GM19023 (cell line): ENCODE results near the gene FOXP1.
"Not testable (repeated sequence)": the region's sequence is repeated elsewhere in the genome, so short reads cannot be mapped to it uniquely, and the experiment has no call there.

Experiments used
- ATAC-seq: cut with Tn5 transposase; IDR thresholded peaks from one replicate; pipeline ENCODE4 v1.9.1; 2021; ENCODE audit warnings: mild to moderate bottlenecking, moderate library complexity; ENCODE audit not compliant: unreplicated experiment

Gene FOXP1

DNA sequence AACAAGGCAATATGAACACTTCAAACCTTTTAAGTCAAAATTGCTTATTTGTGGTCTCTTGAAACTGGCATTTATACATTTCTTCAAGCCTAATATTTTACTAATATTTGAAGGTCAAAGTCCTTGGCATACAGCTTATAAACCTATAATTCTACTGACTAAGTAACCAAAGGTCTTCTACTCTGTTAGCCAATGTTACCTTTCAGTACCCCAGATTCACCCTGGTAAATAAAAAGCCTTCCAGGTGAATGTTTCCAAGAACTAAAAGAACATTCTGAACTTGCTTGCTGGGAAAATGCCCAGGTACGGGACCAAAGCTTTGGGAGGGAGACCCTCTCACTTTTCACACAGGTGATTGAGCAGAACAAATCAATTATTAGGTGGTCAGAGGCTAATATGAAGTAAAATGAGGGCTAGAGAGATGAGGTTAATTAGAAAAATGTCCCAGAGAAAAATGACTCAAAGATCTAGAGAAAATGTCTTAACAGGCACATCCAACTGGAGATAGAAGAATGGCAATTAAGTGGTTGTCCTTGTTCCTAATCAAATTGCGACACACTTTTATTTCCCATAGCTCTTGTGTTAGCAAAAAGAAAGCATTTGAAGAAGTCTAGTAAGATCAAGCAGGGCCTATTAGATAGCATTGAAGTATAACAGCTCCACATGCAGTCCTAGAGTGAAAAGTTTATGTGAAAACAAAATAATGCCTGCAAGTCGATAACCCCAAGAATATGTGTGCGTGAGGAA, 232.0 kb downstream of the FOXP1 start:
- no peak for ATAC-seq

DNA sequence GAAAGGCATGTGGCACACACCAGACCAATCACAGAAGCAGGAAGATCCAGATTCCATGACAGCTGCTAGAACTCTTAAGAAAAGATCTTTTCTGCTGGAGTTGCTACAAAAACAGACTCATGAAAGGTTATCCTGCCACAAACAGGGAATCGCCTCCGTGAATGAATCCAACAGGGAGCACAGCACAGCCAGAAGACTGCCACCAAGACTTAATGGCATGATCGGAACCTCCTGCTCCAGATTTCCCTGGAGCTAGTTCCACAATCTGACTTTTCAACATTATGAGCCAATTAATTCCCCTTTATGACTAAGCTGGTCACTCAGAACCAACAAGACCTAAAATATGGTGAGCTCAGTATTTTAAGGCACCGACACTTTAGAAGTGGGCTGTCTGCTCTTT, 232.5 kb downstream of the FOXP1 start:
- no peak for ATAC-seq

DNA sequence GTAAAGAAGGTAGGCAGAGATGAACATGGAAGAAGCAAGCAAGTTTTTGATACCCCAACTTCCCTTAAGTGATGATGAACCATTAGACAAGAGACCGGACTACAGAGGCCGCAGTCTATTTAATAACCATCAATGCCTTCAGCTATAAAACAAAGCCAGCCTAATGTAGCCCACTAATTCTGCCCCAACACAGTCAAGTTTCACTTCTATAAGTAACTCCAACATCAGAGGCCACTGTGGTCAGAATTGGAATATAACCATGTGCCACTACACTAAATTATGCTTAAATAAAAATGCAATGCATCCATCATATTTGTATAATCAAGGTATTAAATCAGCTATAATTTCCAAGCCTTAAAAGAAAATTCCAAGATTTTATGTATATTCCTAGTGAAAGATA, 234.7 kb downstream of the FOXP1 start:
- no peak for ATAC-seq

DNA sequence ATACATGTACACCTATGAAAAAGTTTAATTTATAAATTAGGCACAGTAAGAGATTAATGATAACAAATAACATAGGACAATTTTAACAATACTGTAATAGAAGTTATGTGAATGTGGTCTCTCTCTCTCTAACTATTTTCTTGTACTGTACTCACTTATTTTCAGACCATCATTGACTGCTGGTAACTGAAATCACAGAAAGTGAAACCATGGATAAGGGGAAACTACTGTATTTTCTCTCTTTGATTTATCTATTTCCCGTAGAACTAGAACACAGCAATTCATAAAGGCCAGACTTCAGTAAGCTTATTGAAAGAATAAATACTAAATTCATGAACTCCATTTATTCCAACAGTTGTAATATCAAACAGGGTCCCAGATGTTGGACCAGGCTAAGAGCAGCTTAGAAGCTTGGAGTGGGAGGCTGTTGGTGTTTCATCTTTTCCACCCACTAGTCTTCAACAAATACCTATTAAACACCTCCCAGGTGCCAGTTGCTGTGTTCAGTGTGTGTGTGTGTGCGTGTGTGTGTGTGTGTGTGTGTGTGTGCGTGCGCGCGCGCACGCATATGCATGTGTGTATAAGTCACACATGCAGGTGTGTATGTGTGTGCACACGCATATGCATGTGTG, 235.4 kb downstream of the FOXP1 start:
- no peak for ATAC-seq

DNA sequence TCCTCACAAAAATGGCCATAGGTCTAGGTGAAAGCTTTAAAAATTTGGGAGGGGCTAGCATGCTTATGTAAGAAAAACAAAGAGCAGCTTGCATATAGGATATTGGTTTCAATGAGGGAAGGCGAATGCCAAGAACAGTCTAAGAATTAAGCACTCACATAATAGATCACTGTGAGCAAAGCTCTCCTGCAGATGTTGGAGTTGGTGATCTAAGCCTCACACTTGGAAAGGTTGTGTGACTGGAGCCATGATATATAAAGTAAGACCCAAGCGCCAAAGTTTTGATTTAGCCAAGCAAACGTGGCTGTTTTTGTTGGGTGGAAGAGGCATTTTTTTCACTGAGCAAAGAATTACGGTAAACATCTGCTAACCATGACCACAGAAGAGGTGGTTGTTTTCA, 237.5 kb downstream of the FOXP1 start:
- no peak for ATAC-seq

DNA sequence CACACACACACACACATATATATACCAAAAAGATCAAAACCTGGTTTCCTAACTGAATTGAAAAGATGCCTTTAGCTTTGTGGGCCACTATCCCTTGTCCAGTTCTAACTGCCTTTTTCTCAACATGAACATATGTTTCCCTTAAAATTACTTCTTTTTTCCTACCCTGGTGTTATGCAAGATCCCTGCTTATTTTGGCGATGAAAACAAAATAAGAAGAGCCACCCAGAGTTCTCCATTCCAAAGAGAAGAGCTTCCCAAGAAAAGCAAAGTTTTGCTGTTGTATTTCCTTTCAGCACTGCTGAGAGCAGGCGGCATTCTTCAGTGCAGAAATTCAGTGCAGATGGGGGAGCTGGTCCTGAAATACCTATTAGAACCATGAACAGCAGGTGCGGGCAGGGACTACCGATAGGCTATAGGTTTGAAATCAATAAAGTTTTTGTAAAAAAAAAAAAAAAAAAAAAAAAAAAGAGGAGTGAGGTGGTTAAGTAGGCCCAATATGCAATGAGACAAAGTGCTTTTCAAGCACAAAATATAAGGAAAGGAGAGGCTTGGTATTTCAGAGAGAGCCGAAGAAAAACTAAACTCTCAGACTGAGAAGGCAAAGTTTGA, 238.0 kb downstream of the FOXP1 start:
- ATAC-seq = no peak

DNA sequence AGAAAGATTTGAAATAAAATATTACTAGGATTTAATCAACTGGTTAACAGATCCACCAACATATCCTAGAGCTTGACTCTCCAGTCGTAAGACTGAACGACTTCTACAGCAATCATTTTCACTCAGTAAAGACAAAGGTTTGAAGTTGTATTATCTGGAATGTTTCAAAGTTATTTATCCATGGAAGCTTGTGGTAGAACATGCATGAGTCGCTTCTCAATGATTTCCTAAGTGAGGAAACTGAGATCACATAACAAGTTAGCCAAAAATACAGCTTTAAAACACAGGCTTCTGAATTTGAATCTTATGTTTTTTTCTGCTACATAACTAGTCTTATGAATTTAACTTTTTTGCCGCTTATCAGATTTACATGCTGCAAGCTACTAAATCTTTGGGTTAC, 241.8 kb downstream of the FOXP1 start:
- ATAC-seq = no peak

DNA sequence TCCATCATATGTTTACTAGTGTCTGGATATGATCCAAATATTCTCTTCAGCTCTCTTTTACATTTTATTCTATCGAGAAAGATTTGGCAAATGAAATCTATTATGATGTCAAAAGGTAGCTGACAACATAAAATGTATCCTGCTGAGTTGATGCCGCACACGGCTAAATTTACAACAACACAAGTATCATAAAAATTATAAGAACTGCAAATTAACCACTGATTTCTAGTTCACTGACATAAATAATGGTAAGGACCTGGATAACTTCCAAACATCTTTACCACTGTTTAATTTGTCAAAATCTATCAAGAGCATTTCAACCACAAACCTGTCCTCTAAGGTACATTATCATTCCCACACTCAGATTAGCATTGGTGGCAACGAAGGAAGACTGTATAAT, 244.5 kb downstream of the FOXP1 start:
- ATAC-seq = no peak

DNA sequence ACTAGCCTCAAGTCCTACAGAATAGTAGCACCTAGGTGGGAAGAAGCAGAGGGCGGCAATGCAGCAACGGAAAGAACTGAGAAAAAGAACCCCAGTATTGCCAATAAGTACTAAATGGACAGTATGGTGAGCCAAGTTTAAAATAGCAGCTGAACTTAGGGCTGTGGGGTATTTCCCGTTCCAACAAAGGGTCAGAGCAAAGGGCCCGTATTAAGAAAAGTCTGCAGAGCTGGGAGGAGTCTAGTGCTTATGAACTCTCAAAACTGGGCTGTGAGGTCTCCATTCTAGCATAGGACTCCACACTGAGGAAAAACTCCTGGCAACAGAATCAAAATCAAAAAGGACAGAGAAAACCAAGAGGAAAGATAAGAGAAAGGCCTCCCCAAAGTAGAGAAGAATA, 250.7 kb downstream of the FOXP1 start:
- ATAC-seq = no peak

DNA sequence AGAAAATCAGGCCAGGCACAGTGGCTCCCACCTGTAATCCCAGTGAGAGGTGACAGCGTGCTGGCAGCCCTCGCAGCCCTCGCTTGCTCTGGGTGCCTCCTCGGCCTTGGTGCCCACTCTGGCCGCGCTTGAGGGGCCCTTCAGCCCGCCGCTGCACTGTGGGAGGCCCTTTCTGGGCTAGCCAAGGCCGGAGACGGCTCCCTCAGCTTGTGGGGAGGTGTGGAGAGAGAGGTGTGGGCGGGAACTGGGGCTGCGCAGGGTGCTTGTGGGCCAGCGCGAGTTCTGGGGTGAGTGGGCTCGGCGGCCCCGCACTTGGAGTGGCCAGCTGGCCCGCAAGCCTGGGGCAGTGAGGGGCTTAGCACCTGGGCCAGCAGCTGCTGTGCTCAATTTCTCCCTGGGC, 252.6 kb downstream of the FOXP1 start:
- ATAC-seq = no peak

DNA sequence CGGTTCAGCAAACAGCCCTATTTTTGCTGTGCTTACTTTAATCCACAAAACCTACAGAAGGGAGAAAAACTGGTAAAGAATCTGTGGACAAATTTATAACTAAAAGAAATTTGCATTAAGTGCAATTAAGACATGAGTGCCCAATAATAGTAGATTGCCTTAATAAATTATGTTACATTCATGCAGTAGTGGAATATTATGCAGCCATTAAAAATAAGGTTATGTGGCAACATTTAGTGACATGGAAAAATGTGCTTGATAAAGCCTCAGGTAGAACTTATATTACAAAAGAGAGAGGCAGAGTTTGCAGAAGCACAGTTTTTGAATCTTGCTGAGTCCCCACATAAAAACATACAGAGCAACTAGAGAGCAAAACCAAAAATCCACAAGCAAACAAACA, 253.0 kb downstream of the FOXP1 start:
- no peak for ATAC-seq

DNA sequence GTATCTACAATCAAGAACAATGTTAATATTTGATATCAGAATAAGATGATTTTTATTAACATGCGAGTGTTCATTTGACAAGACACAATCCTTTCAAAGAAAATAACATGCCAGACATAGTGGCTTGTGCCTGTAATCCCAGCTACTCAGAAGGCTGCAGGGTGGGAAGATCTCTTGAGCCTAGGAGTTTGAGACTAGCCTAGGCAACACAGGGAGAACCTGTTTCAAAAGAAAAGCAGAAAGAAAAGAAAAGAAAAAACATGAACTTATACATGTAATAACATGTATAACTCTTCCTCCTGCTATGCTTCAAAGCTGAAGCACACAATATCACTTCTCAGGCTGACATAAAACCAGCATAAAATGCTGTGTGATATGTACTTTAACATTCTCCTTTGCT, 253.7 kb downstream of the FOXP1 start:
- ATAC-seq = no peak

DNA sequence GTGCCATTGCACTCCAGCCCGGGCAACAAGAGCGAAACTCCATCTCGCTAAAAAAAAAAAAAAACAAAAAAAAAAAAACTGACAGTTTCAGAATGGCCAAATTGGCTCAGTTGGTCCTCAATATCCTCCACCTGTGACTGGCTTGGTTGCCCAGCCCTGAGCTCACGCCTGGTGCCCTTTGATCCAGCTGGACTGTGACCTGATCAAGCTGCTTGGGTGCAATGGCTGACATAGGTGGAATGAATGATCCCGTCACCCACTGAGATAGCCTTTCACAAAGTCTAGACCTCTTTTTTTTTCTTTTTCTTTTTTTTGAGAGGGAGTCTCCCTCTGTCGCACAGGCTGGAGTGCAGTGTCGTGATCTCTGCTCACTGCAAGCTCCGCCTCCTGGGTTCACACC, 254.6 kb downstream of the FOXP1 start:
- no peak for ATAC-seq

DNA sequence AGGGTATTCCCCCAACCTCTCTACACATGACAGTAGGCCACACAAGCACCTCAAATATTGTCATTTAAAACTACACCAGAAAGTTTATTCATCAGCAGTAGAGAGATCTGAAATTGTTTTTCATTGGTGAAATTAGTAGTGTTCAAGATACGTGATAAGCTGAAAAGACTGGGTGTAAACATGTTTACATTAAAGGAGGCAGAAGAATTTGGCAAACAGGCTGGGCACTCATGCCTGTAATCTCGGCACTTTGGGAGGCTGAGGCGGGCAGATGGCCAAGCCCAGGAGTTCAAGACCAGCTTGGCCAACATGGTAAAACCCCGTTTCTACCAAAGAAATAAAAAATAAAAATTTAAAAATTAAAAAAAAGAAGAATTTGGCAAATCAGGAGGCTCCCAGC, 255.6 kb downstream of the FOXP1 start:
- ATAC-seq = no peak

DNA sequence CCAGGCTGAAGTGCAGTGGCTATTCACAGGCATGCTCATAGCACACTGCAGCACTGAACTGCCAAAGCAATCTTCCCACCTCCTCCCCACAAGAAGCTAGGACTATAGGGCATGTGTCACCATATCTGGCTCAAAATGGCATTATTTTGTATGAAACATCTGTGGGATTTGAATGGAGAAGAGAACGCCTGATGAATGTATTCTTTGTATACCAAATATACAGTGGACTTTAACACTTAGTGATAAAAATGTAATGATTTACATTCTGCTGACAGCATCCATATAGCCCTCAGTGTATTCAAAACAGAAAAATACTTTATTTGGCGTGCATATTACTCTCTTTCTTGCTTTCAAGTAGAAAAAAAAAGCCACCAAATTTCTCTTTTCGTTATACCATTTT, 257.8 kb downstream of the FOXP1 start:
- no peak for ATAC-seq

DNA sequence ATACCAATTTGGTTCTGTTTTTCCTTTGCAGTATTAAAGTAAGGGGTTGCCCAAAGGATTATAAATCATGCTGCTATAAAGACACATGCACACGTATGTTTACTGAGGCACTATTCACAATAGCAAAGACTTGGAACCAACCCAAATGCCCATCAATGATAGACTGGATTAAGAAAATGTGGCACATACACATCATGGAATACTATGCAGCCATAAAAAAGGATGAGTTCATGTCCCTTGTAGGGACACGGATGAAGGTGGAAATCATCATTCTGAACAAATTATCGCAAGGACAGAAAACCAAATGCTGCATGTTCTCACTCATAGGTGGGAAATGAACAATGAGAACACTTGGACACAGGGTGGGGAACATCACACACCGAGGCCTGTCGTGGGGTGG, 259.3 kb downstream of the FOXP1 start:
- ATAC-seq = not testable (repeated sequence)

DNA sequence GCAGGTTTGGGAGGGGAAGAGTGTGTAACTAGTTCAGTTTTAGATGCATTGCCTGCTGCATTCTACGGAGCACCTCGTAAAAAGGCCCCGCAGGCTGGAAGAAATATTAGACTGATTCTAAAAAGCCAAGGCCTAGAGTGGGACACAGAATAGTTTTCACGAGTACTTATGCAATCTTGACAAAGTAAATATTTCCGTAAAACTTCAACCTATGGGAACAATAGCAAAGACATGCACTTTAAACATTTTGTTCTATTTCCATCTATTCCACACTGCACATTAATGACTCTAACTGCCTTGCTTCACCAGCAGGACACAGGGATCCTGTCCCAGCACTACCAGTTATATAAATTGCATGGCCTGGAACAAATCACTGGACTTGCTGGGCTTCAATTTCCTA, 260.0 kb downstream of the FOXP1 start:
- no peak for ATAC-seq

DNA sequence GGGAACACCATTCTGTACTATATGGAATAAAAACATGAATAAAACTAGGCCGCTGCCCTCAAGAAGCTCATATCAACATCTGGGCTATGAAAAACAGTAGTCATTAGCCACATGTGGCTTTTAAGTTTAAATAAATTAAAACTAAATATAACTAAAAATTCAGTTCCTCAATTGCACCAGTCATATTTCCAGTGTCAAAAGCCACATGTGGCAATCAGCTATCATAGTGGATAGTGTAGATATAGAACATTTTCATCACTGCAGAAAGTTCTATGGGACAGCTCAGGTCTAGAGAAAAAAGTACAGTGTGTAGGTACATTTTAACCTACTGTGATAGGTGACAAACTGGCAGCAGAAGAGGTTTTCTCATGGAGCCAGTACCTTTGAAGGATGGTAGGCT, 261.4 kb downstream of the FOXP1 start:
- ATAC-seq = no peak

DNA sequence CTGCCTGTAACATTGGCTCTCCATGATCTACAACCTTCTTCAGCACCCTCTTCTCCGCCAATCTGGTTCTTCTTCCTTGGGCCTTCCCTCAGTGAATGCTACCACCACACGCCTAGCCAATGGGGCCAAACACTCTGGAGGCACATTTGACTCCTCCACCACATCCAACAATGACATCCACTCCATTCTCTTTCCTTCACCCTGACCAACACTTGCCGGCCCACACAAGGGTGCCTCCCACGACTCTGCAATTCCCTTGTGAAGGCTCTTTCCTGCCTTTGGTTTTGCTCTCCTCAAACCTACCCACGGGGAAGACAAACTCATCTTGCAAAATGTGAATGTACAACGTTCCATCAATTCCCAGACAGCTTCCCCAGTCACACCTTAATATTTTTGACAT, 263.8 kb downstream of the FOXP1 start:
- no peak for ATAC-seq

DNA sequence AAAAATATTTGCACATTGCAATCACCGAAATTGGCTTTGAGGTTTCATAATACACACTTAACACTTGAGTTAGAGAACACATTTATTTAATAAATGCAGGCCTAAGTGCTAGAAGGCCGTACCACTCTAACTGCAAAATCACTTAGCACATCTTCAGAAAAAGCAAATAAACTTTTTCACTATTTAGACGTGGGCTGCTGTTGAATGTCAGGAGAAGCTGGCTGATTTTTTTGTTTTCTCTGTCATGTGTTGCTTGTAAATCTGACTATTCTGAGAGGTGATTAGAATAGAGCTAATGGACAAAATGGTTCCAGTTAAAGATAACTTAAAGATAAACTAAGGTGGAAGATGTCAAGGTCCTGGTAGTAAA, 265.1 kb downstream of the FOXP1 start:
- no peak for ATAC-seq

DNA sequence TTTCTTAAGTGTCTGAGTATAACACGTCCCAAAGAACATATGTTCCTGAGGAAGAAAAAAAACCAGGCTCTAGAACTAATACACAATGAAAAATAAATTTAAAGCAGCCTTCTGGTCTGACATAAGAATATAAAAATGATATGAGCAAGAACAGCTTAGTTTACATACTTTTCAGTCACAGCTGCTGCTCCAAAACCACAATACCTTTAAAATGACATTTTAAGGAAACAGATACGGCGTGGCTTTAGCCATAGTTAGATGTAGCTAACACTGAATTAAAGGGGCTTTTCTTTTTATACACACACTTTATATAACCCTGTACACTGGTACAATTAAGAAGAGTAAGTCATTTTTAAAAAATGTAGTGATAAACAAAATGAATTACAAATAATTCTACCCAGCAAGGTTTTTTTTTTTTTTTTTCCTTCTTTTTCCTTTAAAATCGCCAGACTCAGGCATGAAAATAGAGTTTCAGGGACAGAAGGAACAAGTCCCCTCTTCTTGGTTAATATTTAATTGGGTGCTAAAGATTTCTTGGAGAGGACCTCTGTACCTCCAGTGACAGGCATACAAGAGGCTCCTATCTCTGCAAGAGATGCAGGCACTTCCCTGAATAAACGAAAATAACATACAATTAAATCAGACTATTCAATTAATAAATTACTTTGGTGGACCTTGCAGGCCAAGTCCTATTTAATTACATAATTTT, 265.6 kb downstream of the FOXP1 start:
- no peak for ATAC-seq

DNA sequence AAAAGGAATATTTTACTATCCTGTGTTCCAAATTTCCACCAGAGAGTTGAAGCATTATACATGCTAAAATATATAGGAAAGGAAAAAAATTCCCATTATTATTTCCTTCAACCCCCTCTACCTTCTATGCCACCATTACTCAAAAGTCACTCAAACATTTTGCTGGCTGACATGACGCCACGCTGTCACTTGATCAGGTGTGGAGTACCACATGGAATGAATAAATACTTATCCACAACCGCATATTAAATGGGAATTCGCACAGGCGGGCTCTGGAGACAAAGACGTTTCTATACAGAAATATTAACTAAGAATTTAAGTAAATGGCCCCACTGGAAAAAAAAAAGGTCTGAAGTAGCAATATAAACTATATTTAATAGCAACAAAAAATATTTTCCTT, 266.4 kb downstream of the FOXP1 start:
- no peak for ATAC-seq
